WTC11 (cell line): ENCODE data around the gene SERPIND1. TPM values are rescaled to one million over a fixed set of nuclear protein-coding genes. Genes with fewer than 3 reads are reported as not detected.

ENCODE experiments used
- ATAC-seq: fragments of 200-7000 bp; cut with Tn5 transposase; 2 replicates; pipeline ENCODE4 v1.10.0; 2021; ENCODE audit warnings: mild to moderate bottlenecking, moderate library complexity
- CTCF ChIA-PET: fragments of 300-600 bp; sonication (Branson Sonifier 250); formaldehyde crosslinking; loops from one replicate; lab custom pipeline; 2021; ENCODE audit warnings: antibody characterized with exemption; lab: Charles Lee
- POLR2A ChIA-PET: fragments of 350-600 bp; sonication (Branson Sonifier 250); formaldehyde crosslinking; loops from one replicate; lab custom pipeline; 2021; ENCODE audit warnings: antibody characterized with exemption; lab: Charles Lee
- DNase-seq: peaks from one replicate; pipeline ENCODE4 v3.0.0; 2021; ENCODE audit warnings: low spot score
- H3K27ac Mint-ChIP-seq: 2 replicates; pipeline ENCODE4 v1.8.0; 2021; ENCODE audit warnings: mixed read lengths
- H3K27me3 Mint-ChIP-seq: 2 replicates; pipeline ENCODE4 v1.8.0; 2021; ENCODE audit warnings: low read depth, mild to moderate bottlenecking, moderate library complexity, mixed read lengths
- H3K36me3 Mint-ChIP-seq: 2 replicates; pipeline ENCODE4 v1.8.0; 2021; ENCODE audit warnings: mixed read lengths
- H3K4me1 Mint-ChIP-seq: 2 replicates; pipeline ENCODE4 v1.8.0; 2022; ENCODE audit warnings: mixed read lengths
- H3K4me3 Mint-ChIP-seq: 2 replicates; pipeline ENCODE4 v1.8.0; 2021; ENCODE audit warnings: mild to moderate bottlenecking, moderate library complexity, mixed read lengths
- H3K9me3 Mint-ChIP-seq: 2 replicates; pipeline ENCODE4 v1.8.0; 2021; ENCODE audit warnings: mixed read lengths
- FOXK1 ChIP-seq: sonication (generic); formaldehyde crosslinking; IDR thresholded peaks from 2 replicates; pipeline ENCODE4 v1.8.0; 2022; ENCODE audit warnings: mild to moderate bottlenecking, moderate library complexity, missing genetic modification reagents
- NFE2L1 ChIP-seq: sonication (generic); formaldehyde crosslinking; IDR thresholded peaks from 2 replicates; pipeline ENCODE4 v1.8.1; 2023; ENCODE audit warnings: missing genetic modification reagents
- OVOL2 ChIP-seq: fragments of 250-450 bp; sonication (Bioruptor Pico); IDR thresholded peaks from 2 replicates; pipeline ENCODE4 v1.9.0; 2021; ENCODE audit warnings: mild to moderate bottlenecking, borderline replicate concordance
- ZNF121 ChIP-seq: sonication (generic); formaldehyde crosslinking; IDR thresholded peaks from 2 replicates; pipeline ENCODE4 v1.8.0; 2023; ENCODE audit warnings: missing genetic modification reagents
- ZNF232 ChIP-seq: sonication (generic); formaldehyde crosslinking; IDR thresholded peaks from 2 replicates; pipeline ENCODE4 v1.8.0; 2022; ENCODE audit warnings: mild to moderate bottlenecking, missing genetic modification reagents
- total RNA-seq: library from RNA; stranded (reverse); gene quantifications from 3 replicates; pipeline ENCODE4 v1.2.3, GENCODE V29; 2021
- TF ChIP-seq, protein P1 (sequence below): sonication (generic); formaldehyde crosslinking; conservative IDR thresholded peaks from 2 replicates; pipeline ENCODE4 v1.8.1; 2023; ENCODE audit warnings: mild to moderate bottlenecking, low read depth, missing genetic modification reagents, moderate library complexity
- TF ChIP-seq, protein P2 (sequence below): fragments of 250-450 bp; sonication (Bioruptor Pico); IDR thresholded peaks from 2 replicates; pipeline ENCODE4 v1.9.0; 2021; ENCODE audit warnings: mild to moderate bottlenecking
- TF ChIP-seq, protein P3 (sequence below): sonication (generic); formaldehyde crosslinking; IDR thresholded peaks from 2 replicates; pipeline ENCODE4 v1.8.1; 2023; ENCODE audit warnings: mild to moderate bottlenecking, missing genetic modification reagents, borderline replicate concordance
- TF ChIP-seq, protein P4 (sequence below): fragments of 250-450 bp; sonication (Bioruptor Pico); IDR thresholded peaks from 2 replicates; pipeline ENCODE4 v1.9.0; 2021; ENCODE audit warnings: mild to moderate bottlenecking
- TF ChIP-seq, protein P5 (sequence below): sonication (generic); formaldehyde crosslinking; IDR thresholded peaks from 2 replicates; pipeline ENCODE4 v1.8.1; 2023; ENCODE audit warnings: mild to moderate bottlenecking, moderate library complexity, missing genetic modification reagents
- TF ChIP-seq, protein P6 (sequence below): sonication (generic); formaldehyde crosslinking; IDR thresholded peaks from 2 replicates; pipeline ENCODE4 v1.8.0; 2022; ENCODE audit warnings: mild to moderate bottlenecking, missing genetic modification reagents
- TF ChIP-seq, protein P7 (sequence below): fragments of 250-450 bp; sonication (Bioruptor Pico); IDR thresholded peaks from 2 replicates; pipeline ENCODE4 v1.8.0; 2021; ENCODE audit warnings: mild to moderate bottlenecking
- TF ChIP-seq, protein P8 (sequence below): sonication (generic); formaldehyde crosslinking; IDR thresholded peaks from 2 replicates; pipeline ENCODE4 v1.8.0; 2023; ENCODE audit warnings: missing genetic modification reagents, mild to moderate bottlenecking, borderline replicate concordance

The SERPIND1 gene
- total RNA-seq, 1 experiment from 2014 or later, result 0.22 TPM

DNA sequence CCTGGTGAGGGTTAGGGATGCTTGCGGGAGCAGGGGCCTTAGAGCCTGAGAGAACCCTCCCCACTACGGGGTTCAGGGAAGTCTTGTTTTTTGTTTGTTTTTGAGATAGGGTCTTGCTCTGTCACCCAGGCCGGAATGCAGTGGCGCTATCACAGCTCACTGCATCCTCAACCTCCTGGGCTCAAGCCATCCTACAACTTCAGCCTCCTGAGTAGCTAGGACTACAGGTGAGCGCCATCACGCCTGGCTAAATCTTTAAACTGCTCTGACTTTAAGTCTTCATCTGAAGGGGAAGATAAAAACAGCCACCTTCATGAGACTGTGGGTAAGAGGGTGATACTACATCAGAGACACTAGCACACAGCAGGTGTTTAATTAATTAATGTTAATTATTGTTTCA lies 28.5 kb downstream of the SERPIND1 start:
- Mint-ChIP-seq H3K4me3 (no peak overlapping the region), H3K9me3 (no peaks in the 10 kb centered on the region), H3K36me3 (peaks cover 30% of the 10 kb centered on the region), H3K4me1 (no peaks in the 10 kb centered on the region)
- ChIA-PET CTCF (interaction anchor here (1.3 kb wide), 1 partner anchor 83 kb away, joined by 4 read pairs; no protein-coding TSS in a partner anchor), POLR2A (no interaction called here)
- ATAC-seq, result no peak
- TF ChIP-seq, protein P1, sequence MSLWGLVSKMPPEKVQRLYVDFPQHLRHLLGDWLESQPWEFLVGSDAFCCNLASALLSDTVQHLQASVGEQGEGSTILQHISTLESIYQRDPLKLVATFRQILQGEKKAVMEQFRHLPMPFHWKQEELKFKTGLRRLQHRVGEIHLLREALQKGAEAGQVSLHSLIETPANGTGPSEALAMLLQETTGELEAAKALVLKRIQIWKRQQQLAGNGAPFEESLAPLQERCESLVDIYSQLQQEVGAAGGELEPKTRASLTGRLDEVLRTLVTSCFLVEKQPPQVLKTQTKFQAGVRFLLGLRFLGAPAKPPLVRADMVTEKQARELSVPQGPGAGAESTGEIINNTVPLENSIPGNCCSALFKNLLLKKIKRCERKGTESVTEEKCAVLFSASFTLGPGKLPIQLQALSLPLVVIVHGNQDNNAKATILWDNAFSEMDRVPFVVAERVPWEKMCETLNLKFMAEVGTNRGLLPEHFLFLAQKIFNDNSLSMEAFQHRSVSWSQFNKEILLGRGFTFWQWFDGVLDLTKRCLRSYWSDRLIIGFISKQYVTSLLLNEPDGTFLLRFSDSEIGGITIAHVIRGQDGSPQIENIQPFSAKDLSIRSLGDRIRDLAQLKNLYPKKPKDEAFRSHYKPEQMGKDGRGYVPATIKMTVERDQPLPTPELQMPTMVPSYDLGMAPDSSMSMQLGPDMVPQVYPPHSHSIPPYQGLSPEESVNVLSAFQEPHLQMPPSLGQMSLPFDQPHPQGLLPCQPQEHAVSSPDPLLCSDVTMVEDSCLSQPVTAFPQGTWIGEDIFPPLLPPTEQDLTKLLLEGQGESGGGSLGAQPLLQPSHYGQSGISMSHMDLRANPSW (CRISPR knock-in tag), result no peak
- TF ChIP-seq, protein P2, sequence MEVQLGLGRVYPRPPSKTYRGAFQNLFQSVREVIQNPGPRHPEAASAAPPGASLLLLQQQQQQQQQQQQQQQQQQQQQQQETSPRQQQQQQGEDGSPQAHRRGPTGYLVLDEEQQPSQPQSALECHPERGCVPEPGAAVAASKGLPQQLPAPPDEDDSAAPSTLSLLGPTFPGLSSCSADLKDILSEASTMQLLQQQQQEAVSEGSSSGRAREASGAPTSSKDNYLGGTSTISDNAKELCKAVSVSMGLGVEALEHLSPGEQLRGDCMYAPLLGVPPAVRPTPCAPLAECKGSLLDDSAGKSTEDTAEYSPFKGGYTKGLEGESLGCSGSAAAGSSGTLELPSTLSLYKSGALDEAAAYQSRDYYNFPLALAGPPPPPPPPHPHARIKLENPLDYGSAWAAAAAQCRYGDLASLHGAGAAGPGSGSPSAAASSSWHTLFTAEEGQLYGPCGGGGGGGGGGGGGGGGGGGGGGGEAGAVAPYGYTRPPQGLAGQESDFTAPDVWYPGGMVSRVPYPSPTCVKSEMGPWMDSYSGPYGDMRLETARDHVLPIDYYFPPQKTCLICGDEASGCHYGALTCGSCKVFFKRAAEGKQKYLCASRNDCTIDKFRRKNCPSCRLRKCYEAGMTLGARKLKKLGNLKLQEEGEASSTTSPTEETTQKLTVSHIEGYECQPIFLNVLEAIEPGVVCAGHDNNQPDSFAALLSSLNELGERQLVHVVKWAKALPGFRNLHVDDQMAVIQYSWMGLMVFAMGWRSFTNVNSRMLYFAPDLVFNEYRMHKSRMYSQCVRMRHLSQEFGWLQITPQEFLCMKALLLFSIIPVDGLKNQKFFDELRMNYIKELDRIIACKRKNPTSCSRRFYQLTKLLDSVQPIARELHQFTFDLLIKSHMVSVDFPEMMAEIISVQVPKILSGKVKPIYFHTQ (CRISPR knock-in tag), result no peak
- TF ChIP-seq, protein P3, sequence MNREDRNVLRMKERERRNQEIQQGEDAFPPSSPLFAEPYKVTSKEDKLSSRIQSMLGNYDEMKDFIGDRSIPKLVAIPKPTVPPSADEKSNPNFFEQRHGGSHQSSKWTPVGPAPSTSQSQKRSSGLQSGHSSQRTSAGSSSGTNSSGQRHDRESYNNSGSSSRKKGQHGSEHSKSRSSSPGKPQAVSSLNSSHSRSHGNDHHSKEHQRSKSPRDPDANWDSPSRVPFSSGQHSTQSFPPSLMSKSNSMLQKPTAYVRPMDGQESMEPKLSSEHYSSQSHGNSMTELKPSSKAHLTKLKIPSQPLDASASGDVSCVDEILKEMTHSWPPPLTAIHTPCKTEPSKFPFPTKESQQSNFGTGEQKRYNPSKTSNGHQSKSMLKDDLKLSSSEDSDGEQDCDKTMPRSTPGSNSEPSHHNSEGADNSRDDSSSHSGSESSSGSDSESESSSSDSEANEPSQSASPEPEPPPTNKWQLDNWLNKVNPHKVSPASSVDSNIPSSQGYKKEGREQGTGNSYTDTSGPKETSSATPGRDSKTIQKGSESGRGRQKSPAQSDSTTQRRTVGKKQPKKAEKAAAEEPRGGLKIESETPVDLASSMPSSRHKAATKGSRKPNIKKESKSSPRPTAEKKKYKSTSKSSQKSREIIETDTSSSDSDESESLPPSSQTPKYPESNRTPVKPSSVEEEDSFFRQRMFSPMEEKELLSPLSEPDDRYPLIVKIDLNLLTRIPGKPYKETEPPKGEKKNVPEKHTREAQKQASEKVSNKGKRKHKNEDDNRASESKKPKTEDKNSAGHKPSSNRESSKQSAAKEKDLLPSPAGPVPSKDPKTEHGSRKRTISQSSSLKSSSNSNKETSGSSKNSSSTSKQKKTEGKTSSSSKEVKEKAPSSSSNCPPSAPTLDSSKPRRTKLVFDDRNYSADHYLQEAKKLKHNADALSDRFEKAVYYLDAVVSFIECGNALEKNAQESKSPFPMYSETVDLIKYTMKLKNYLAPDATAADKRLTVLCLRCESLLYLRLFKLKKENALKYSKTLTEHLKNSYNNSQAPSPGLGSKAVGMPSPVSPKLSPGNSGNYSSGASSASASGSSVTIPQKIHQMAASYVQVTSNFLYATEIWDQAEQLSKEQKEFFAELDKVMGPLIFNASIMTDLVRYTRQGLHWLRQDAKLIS (CRISPR knock-in tag), result no peak
- TF ChIP-seq, all 79 proteins: peak for 0
- H3K27me3 Mint-ChIP-seq, result no peaks in the 10 kb centered on the region
- DNase-seq, result no peak
- H3K27ac Mint-ChIP-seq, result no peak overlapping the region

DNA sequence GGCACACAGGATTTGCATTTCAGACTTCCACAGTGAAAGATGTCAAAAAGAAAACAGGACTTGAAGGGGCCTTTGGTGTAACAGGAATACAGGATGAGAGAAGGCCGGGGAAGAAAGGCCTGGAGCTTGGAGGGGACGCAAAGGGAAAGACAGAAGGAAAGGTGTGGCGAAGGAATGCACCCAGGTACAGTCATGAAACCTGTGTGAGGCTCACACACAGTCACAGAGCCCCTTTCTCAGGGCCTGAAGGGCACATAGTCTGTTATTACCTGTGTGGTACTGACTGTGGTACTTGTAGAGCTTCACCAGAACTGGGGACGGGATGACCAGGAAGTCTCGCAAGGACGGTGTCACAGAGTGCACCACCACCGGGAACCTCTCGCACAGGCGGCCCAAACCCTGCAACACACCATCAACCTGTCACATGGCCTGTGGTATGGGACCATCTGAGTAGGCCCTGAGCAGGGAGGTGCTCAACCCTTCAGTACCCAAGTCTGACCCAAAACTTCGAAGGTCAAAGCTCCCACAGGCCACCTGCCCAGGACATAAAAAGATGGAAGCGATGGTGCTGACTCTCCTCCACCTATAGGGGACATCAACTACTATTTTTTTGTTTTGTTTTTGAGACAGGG lies 29.1 kb downstream of the SERPIND1 start:
- ChIA-PET POLR2A (no interaction called here), CTCF (interaction anchor here (0.6 to 2.0 kb wide), 6 partner anchors 9 to 300 kb away, joined by 3 to 14 read pairs (median 6); no protein-coding TSS in a partner anchor)
- Mint-ChIP-seq H3K27ac (no peak overlapping the region), H3K9me3 (no peaks in the 10 kb centered on the region), H3K4me1 (no peaks in the 10 kb centered on the region), H3K27me3 (no peaks in the 10 kb centered on the region), H3K4me3 (no peak overlapping the region), H3K36me3 (peaks cover 32% of the 10 kb centered on the region)
- ATAC-seq (no peak), DNase-seq (no peak)
- TF ChIP-seq OVOL2 (CRISPR knock-in tag), result no peak
- TF ChIP-seq ZNF232 (CRISPR knock-in tag), result no peak
- TF ChIP-seq, protein P4, sequence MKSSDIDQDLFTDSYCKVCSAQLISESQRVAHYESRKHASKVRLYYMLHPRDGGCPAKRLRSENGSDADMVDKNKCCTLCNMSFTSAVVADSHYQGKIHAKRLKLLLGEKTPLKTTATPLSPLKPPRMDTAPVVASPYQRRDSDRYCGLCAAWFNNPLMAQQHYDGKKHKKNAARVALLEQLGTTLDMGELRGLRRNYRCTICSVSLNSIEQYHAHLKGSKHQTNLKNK, result no peak
- TF ChIP-seq, protein P5, sequence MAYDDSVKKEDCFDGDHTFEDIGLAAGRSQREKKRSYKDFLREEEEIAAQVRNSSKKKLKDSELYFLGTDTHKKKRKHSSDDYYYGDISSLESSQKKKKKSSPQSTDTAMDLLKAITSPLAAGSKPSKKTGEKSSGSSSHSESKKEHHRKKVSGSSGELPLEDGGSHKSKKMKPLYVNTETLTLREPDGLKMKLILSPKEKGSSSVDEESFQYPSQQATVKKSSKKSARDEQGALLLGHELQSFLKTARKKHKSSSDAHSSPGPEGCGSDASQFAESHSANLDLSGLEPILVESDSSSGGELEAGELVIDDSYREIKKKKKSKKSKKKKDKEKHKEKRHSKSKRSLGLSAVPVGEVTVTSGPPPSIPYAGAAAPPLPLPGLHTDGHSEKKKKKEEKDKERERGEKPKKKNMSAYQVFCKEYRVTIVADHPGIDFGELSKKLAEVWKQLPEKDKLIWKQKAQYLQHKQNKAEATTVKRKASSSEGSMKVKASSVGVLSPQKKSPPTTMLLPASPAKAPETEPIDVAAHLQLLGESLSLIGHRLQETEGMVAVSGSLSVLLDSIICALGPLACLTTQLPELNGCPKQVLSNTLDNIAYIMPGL (CRISPR knock-in tag), result no peak
- no peak for TF ChIP-seq ZNF121 (CRISPR knock-in tag)
- no peak for TF ChIP-seq NFE2L1 (CRISPR knock-in tag)
- TF ChIP-seq, protein P6, sequence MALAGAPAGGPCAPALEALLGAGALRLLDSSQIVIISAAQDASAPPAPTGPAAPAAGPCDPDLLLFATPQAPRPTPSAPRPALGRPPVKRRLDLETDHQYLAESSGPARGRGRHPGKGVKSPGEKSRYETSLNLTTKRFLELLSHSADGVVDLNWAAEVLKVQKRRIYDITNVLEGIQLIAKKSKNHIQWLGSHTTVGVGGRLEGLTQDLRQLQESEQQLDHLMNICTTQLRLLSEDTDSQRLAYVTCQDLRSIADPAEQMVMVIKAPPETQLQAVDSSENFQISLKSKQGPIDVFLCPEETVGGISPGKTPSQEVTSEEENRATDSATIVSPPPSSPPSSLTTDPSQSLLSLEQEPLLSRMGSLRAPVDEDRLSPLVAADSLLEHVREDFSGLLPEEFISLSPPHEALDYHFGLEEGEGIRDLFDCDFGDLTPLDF (CRISPR knock-in tag), result no peak
- TF ChIP-seq, protein P7, sequence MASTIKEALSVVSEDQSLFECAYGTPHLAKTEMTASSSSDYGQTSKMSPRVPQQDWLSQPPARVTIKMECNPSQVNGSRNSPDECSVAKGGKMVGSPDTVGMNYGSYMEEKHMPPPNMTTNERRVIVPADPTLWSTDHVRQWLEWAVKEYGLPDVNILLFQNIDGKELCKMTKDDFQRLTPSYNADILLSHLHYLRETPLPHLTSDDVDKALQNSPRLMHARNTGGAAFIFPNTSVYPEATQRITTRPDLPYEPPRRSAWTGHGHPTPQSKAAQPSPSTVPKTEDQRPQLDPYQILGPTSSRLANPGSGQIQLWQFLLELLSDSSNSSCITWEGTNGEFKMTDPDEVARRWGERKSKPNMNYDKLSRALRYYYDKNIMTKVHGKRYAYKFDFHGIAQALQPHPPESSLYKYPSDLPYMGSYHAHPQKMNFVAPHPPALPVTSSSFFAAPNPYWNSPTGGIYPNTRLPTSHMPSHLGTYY (CRISPR knock-in tag), result no peak
- TF ChIP-seq FOXK1 (CRISPR knock-in tag), result no peak
- TF ChIP-seq, protein P8, sequence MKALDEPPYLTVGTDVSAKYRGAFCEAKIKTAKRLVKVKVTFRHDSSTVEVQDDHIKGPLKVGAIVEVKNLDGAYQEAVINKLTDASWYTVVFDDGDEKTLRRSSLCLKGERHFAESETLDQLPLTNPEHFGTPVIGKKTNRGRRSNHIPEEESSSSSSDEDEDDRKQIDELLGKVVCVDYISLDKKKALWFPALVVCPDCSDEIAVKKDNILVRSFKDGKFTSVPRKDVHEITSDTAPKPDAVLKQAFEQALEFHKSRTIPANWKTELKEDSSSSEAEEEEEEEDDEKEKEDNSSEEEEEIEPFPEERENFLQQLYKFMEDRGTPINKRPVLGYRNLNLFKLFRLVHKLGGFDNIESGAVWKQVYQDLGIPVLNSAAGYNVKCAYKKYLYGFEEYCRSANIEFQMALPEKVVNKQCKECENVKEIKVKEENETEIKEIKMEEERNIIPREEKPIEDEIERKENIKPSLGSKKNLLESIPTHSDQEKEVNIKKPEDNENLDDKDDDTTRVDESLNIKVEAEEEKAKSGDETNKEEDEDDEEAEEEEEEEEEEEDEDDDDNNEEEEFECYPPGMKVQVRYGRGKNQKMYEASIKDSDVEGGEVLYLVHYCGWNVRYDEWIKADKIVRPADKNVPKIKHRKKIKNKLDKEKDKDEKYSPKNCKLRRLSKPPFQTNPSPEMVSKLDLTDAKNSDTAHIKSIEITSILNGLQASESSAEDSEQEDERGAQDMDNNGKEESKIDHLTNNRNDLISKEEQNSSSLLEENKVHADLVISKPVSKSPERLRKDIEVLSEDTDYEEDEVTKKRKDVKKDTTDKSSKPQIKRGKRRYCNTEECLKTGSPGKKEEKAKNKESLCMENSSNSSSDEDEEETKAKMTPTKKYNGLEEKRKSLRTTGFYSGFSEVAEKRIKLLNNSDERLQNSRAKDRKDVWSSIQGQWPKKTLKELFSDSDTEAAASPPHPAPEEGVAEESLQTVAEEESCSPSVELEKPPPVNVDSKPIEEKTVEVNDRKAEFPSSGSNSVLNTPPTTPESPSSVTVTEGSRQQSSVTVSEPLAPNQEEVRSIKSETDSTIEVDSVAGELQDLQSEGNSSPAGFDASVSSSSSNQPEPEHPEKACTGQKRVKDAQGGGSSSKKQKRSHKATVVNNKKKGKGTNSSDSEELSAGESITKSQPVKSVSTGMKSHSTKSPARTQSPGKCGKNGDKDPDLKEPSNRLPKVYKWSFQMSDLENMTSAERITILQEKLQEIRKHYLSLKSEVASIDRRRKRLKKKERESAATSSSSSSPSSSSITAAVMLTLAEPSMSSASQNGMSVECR, result no peak
